IPS-18c (cell line): Measurements from ENCODE around the gene METTL5.
A peak's percentile ranks its signal among the peaks of the same experiment; 100 is the strongest.
"Not testable (repeated sequence)": the region's sequence is repeated elsewhere in the genome, so short reads cannot be mapped to it uniquely, and the experiment has no call there.

Experiments
- H3K4me3 ChIP-seq: 2 replicates; pipeline ENCODE4 v1.7.0; 2013; ENCODE audit warnings: low read depth, mild to moderate bottlenecking, low read length, moderate library complexity; ENCODE audit not compliant: insufficient read depth
- H3K9me3 ChIP-seq: one replicate; pipeline ENCODE4 v1.6.1; 2013; ENCODE audit warnings: mild to moderate bottlenecking, low read length, moderate library complexity; ENCODE audit not compliant: control insufficient read depth, insufficient read depth

Gene METTL5

DNA sequence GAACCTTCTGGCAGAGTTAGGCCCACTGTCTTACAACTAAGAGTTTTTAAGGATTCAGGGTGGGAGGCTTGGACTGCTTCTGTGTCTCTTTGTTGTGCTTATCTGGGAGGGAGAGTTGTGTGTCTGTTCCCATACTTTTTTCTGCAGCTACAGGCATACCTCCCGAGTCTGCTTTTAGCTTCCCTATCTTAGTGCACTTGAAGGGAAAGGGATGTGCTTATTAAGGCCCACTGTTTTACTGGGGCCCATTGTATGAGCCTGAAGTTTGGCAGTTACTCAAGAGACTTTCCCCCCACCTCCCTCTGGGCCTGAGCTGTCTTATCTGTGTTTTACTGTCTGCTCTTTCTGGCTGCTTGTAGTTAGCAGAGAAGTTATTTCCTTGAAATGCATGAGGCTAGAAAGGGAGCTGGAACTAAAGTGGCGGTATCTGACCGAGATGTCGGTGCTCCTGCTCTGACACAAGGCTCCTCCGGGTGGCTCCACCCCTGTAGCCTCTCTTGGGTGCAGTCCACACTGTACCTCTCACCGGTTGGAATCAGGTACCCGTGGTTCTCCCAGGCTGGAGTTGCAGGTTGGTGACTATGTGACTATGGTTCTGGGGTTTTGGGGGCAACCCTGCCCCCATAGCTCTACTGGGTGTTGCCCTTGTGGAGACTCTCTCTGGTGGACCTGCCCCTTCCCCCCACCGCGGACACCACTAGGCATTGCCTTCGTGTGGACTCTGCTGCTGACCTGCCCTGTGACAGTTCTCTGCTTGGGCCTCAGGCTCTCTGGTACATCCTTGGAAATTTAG lies 15.4 kb upstream of the METTL5 start:
- Histone ChIP-seq H3K4me3 (no peak overlapping the region), H3K9me3 (no peaks in the 10 kb centered on the region)

DNA sequence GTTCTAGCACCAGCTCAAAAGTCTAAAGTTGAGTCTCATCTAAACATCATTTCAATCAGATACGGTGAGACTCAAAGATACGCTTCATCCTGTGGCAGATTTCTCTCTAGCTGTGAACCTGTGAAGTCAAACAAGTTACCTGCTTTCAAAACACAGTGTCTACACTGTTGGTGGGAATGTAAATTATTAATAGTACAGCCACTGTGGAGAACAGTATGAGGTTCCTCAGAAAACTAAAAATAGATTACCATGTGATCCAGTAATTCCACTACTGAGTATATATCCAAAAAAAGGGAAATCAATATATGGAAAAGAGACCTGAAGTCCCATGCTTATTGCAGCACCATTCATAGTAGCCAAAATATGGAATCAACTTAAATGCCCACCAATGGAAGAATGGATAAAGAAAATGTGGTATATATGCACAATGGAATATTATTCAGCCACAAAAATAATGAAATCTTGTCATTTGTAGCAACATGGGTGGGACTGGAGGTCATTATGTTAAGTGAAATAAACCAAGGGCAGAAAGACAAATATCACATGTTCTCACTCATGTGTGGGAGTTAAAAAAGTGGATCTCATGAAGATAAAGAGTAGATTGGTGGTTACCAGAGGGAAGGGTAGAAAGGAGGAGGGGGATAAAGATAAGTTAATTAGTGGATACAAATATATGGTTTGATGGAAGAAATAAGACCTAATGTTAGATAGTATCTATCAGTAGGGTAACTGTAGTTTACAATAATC lies 14.2 kb upstream of the METTL5 start:
- Histone ChIP-seq H3K4me3 (no peak overlapping the region), H3K9me3 (no peaks in the 10 kb centered on the region)

GRCh38 chr2:169834401-169834800 lies 9.7 kb upstream of the METTL5 start:
- Histone ChIP-seq H3K4me3 (no peak overlapping the region), H3K9me3 (no peaks in the 10 kb centered on the region)

DNA sequence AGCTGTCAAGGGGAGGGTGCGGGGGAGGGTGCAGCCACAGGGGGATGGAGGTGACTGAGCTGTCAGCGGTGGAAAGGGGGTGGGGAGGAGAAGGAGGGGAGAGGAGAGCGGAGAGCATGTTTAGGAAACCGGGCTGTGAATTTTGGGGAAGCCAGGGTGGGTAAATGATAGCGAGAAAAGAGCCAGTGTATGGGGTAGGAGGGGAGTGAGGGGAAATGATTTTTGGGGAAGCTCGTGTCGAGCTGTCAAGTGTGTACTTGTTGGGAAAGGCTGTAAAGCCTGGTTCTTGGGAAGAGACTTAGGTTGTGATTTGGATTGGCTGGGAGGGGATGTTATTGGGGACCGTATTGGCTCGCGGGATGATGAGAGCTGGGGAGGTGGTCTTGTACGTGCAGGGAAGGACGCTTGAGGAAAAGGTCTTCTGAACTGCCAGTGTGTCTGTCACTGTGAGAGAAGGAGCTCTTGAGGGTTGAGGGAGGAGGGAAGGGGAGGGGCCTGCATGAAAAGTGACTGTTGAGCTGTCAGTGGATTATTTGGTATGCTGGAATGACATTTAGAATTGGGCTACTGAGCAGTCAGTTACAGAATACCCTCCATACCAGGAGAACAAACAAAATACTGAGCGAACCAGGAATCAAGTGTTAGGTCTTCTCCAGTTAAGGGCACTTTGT lies 3.6 kb upstream of the METTL5 start:
- H3K4me3 ChIP-seq: peak overlapping the region; percentile 86
- no peaks in the 10 kb centered on the region for H3K9me3 ChIP-seq

DNA sequence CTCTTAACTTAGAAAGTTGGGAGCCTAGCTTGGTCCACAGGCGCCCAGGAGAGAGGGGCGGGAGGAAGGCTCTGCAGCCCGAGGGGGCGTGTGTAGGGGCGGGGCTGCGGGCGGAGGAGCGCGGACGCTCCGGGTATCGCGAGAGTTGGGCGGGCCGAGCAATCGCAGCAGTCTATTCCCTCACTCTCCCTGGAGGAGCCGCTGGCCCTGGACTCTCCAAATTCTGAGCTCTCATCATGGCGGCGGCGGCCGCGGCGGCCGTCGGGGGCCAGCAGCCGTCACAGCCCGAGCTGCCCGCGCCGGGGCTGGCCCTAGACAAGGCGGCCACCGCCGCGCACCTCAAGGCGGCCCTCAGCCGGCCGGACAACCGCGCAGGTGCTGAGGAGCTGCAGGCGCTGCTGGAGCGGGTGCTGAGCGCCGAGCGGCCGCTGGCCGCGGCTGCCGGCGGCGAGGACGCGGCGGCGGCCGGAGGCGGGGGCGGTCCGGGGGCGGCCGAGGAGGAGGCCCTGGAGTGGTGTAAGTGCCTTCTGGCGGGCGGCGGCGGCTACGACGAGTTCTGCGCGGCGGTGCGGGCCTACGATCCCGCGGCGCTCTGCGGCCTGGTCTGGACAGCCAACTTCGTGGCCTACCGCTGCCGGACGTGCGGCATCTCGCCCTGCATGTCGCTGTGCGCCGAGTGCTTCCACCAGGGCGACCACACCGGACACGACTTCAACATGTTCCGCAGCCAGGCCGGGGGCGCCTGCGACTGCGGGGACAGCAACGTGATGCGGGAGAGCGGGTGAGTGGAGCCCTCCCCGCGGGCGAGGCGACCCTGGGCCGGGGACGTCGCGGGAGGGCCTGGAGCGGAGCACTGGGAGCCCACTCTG lies 2.8 kb upstream of the METTL5 start, which contains the start of gene UBR3:
UBR3 (plus strand) TSS at position 183 of the 869 bp plus-strand sequence; CDS start at position 237, 54 bp downstream.
- Histone ChIP-seq H3K4me3 (peak within 1 kb of the TSS; percentile 86), H3K9me3 (no peaks in the 10 kb centered on the region)

- H3K9me3 ChIP-seq: no peaks in the 10 kb centered on the region
- peak overlapping the region; percentile 87 for H3K4me3 ChIP-seq
Measured at GRCh38 chr2:169823996-169824372, 721 bp downstream of the METTL5 start.

GRCh38 chr2:169822785-169823392 lies 1.8 kb downstream of the METTL5 start:
- no peaks in the 10 kb centered on the region for H3K9me3 ChIP-seq
- H3K4me3 ChIP-seq: no peak overlapping the region

DNA sequence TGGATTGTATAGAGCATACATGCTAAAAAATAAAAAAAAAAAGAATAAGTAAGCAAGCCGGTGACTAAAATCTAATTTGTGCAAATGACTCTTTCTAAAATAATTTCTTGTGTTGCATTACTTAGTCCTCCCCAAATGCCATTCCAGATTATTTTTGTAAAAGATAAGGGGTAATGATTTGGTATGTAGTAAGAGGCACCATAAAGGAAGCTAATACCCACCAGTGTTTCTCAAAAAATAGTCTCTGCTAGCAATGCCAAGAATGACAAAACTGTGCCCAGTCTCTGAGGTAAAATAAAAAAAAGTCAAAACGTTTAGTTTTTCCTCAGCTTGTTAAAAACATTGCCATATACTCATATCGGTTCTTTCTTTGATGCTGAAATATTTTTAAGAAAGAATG lies 2.7 kb downstream of the METTL5 start:
- Histone ChIP-seq H3K4me3 (no peak overlapping the region), H3K9me3 (no peaks in the 10 kb centered on the region)

GRCh38 chr2:169820101-169820500 lies 4.6 kb downstream of the METTL5 start:
- H3K9me3 ChIP-seq, H3K4me3 ChIP-seq: not testable (repeated sequence)

DNA sequence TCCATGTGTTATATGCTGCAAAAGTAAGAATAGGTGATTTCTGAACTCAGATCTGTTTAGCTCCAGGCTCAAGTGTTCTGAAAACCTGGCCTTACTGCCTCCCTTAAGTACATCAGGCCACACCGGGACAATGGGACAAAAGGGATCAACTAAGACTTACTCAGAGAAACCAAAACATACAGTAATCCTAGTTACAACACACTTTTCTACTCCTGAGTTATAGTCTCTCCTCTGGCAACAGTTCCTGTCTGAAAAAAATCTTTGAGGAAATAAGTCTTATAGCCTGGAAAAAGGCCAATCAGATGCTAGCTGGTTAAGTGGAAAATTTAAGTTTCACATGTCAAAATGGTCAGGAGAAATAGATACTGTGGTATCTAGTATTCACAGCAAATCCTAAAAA lies 5.6 kb downstream of the METTL5 start:
- H3K4me3 ChIP-seq: no peak overlapping the region
- H3K9me3 ChIP-seq: no peaks in the 10 kb centered on the region

DNA sequence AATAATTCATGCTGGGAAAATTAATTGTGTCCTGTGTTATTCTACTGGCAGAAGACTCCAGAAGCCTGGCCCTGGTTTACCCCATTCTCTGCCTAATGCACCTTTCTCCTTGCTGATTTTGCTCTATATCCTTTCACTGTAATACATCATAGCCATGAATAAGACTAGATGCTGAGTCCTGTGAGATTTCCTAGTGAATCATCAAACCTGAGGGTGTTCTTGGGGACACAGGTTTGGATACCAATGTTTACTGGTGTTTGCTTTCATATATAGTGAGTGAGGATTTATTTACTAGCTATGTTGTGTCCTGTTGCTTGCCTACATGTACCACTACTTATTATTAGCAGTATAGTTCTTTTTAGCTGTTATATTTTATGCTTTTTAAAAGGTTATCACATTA lies 6.5 kb downstream of the METTL5 start:
- H3K9me3 ChIP-seq: no peaks in the 10 kb centered on the region
- no peak overlapping the region for H3K4me3 ChIP-seq

DNA sequence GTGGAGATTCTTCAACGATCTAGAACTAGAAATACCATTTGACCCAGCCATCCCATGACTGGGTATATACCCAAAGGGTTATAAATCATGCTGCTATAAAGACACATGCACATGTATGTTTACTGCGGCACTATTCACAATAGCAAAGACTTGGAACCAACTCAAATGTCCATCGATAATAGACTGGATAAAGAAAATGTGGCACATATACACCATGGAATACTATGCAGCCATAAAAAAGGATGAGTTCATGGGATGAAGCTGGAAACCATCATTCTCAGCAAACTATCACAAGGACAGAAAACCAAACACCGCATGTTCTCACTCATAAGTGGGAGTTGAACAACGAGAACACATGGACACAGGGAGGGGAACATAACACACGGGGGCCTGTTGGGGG lies 7.3 kb downstream of the METTL5 start:
- H3K4me3 ChIP-seq, H3K9me3 ChIP-seq: not testable (repeated sequence)

DNA sequence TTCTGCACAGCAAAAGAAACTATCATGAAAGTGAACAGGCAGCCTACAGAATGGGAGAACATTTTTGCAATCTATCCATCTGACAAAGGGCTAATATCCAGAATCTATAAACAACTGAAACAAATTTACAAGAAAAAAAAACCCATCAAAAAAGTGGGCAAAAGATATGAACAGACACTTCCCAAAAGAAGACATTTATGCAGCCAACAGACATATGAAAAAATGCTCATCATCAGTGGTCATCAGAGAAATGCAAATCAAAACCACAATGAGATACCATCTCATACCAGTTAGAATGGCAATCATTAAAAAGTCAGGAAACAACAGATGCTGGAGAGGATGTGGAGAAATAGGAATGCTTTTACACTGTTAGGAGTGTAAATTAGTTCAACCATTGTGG lies 7.7 kb downstream of the METTL5 start:
- not testable (repeated sequence) for H3K9me3 ChIP-seq, H3K4me3 ChIP-seq

DNA sequence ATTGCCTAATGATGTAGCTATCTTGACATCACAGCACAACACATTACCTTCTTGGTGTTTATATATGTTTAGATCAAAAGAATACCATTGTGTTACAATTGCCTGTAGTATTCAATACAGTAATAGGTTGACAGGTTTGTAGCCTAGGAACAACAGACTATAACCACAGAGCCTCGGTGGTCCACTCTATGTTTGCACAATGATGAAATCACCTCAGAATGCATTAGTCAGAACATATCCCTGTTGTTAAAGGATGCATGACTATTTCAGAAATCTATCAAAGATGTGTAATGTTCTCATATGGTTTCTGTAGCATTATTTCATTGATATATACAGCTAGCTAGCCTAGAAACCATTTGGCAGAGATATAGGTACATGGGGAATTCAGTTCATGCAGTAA lies 8.9 kb downstream of the METTL5 start:
- Histone ChIP-seq H3K9me3 (no peaks in the 10 kb centered on the region), H3K4me3 (no peak overlapping the region)

GRCh38 chr2:169808221-169808620 lies 16.5 kb downstream of the METTL5 start:
- Histone ChIP-seq H3K4me3 (no peak overlapping the region), H3K9me3 (no peaks in the 10 kb centered on the region)

DNA sequence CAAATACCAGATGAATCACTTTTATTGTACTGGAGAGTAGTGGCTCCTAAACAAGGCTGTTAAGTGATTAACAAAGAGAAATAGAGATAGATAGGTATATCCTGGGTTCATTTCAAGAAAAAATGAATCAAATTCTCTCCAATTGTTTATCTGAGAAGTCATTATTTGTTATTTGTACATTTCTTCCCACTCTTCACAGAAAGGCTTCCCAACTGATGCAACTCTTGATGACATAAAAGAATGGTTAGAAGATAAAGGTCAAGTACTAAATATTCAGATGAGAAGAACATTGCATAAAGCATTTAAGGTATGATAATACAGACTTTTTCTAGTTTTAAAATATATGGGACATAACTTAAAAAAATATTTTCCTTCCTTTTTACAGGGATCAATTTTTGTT lies 18.1 kb downstream of the METTL5 start:
- H3K9me3 ChIP-seq: no peaks in the 10 kb centered on the region
- H3K4me3 ChIP-seq: no peak overlapping the region

DNA sequence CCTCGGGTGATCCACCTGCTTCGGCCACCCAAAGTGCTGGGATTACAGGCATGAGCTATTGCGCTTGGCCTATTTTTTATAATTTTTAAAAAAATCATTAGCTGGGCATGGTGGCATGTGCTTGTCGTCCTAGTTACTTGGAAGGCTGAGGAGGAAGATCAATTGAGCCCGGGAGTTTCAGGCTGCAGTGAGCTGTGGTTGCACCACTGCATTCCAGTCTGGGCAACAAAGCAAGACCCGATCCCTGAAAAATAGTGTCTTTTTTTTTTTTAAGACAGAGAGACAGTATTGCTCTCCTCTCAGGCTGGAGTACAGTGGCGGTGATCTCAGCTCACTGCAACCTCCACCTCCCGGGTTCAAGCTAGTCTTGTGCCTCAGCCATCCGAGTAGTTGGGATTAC lies 21.2 kb downstream of the METTL5 start:
- Histone ChIP-seq H3K4me3 (no peak overlapping the region), H3K9me3 (no peaks in the 10 kb centered on the region)
